H54 (cell line): ENCODE results near the gene LMF1.

ENCODE experiments used
- DNase-seq: peaks from one replicate; pipeline ENCODE4 v3.0.0; 2011; ENCODE audit warnings: low spot score, mixed read lengths; ENCODE audit not compliant: insufficient read length
- FAIRE-seq: peaks from 3 replicates; lab custom pipeline; 2011; peaks lifted over from hg19 to GRCh38; lab: Jason Lieb, UNC
- POLR2A ChIP-seq: IDR thresholded peaks from 2 replicates; pipeline ENCODE4 v1.6.1; 2011; ENCODE audit warnings: low read depth, mild to moderate bottlenecking, low read length

Gene LMF1

DNA sequence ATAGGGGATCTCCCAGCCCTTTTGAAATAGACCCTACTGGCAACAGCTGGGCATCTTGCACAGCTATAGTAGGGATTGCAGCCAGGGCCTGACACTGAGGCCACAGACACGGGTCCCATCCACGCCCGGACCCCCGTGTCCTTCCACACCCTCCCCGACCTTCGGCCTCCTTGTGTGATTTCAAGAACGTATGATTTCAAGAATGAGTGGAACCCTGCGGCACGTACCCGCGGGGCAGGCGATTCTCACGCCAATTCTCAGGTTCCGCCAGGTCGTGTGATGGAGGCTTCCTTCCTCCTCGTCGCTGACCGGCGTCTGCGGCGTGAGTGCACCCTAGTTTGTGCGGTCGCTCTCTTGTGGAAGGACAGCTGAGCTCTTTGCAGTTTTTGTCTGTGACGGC is 114.0 kb downstream of the LMF1 start:
- no peak for FAIRE-seq
- no peak for DNase-seq
- TF ChIP-seq POLR2A = no peak

DNA sequence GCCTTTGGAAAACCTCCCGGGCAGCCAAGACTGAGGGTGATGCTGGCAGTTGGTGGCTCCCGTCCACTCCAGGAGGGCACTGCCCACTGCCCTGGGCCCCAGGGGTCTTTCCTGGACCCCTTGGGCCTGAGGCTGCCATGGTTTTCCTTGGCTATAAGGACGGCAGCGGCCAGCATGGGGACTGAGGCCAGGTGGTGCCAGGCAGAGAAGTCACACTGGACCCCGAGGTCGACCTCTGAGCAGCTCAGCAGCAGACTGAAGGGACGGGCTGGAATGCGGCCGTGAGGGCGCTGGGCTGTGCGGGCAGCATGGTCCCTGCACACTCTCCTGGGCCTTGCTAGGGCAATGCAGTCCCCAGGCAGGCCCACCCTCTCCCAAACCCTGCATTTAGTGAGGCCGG is 114.7 kb downstream of the LMF1 start:
- TF ChIP-seq POLR2A = no peak
- FAIRE-seq (no peak), DNase-seq (no peak)

DNA sequence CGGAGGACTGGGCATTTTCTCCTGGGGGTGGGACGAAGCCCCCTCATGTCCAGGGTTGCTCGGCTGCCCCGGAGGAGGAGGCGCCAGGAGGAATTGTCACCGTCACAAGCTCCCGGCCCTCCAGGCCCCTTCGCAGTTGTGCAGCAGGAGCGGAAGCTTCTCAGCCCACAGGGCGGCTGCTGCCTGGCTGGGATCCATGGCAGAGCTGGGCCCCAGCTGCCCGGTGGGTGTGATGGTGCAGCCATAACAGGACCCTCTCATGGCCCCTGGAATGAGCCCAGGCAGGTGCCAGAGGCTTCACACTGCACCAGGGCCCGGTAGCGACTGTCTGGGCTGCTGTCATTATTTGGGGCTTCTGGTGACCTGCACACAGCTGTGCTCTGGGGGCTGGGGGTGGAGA is 115.3 kb downstream of the LMF1 start:
- DNase-seq (no peak), FAIRE-seq (no peak)
- TF ChIP-seq POLR2A = no peak

DNA sequence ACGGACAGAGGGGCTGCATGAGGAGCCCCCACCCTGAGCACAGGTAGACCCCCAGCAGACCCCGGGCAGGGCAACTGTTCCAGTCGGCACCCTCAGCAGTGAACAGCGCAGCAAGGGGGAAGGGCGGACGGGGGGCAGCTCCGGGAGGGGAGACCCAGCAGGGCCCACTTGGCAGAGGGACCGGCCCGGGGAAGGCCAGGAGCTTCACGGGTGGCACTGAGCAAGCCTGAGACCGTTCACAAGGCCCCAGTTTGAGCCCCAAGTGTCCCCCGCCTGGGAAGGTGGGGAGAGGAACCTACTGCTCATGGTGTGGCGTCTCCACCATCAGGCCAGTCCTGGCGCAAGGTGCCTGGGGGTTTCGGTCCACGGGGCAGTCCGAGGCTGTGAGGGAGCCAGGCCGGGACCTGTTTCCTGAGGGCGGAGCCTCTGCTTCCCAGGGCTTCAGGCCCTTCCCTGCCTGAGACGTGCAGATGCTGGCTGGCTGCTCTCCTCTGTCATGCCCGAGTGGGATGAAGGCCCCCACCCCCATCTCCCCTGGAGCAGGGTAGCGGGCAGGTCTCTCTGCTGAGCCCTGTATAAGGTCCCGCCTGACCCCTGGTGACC is 115.9 kb downstream of the LMF1 start:
- DNase-seq (no peak), FAIRE-seq (no peak)
- TF ChIP-seq POLR2A = no peak

DNA sequence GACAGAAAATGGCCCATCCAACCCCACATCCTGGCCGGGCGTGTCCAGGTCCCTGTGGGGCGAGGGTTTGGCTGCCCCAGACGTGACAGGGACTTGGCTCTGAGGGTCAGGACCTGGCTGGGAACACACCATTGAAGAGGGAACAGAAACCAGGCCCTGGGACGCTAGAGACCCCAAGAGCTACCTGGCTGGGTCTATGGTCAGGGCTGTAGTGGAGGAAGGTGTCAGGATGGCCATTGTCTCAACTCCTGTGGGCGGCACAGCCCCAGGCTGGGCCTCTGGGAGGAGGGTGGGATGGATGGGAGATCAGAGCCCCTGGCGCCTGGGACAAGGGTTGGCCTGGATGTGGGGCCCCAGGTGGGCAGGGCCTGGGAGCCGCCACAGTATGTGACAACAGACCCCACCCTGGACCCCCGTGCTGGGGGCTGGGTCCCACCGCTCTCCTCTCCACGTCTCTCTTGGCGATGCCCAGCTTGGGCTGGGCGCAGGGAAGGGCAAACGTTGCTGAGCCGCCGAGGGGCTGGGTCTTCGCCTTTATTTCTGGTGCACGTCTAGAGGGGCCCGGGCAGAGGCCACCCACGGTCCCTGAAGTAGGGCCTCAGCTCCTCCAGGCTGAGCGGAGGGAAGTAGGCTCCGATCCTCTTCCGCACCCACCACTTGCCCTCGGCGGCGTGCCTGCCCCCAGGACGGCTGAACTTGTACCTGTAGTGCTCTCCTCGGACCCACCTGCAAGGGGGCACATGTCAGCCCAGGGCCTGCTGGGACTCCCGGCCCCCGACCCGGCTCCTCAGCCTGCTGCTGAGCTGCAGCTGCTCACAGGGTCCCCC is 116.6 kb downstream of the LMF1 start:
- FAIRE-seq (no peak), DNase-seq (no peak)
- TF ChIP-seq POLR2A = no peak

DNA sequence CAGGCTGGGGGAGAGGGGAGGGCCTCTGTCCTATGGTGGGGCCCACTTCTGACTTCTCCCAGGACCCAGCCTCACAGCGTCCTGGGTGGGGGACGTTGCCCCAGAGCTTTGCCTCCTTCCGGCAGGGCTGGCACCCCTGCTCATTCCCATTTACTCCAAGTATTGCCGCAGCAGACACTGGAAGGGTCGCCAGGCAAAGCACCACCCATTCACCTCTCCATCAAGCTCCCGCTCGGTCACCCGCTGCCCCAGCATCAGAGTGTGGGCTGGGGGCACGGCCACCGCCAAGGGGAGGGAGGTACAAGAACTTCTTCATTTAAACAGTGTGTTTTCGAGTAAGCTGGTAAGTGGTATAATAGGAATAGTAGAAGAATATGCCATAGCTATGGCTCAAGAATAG is 117.5 kb downstream of the LMF1 start:
- no peak for TF ChIP-seq POLR2A
- no peak for DNase-seq
- FAIRE-seq = no peak

DNA sequence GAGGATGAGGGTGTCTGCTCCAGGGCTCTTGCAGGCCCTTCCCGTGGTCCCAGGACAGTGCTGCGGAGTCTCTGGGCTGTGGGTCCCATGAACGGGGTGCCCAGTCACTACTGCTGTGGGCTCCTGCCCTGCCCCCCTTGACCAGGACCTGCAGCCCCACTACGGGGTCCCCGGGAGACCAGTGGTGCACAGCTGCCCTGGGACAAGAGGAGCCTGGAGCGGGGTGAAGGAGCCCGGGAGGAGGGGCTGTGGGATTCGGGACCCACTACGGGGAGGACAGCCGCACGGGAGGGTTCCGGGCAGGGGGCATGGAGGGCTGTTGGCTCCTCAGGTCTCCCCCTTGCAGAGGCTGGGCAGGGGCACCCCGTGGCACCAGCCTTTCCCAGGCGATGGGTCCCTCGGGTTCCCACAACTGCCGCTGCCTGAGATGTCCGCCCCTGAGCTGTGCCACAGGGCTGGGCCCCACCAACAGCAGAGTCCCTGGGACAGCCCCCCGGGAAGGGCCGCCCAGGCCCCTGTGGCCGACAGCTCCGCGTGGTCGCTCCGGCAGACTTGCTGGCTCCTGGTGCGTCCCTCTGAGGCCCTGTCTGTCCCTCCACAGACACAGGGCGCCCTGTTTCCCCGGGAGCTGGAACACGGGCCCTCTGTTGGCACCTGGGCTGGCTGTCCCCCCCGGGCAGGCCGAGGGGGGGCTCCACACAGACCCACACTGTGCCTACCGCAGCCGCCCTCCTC is 118.2 kb downstream of the LMF1 start:
- no peak for TF ChIP-seq POLR2A
- DNase-seq = no peak
- no peak for FAIRE-seq

DNA sequence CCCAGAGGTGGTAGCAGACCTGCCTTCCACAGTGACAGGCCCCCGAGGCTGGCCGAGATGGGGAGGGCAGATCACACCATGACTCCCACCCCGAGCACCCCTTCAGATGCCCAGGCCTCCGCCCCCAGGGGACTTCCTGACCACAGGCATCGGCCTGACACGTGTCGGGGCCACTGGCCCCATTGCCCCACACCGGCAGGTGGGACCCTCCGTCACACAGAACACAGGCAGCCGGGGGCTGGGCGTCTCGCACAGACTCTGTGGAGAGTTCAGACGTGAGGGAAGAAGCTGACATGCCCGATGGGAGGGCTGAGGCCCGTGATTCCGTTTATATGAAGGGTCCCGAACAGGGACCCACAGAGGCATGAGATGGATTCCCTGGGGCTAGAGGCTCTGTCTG is 118.9 kb downstream of the LMF1 start:
- DNase-seq (no peak), FAIRE-seq (no peak)
- no peak for TF ChIP-seq POLR2A

DNA sequence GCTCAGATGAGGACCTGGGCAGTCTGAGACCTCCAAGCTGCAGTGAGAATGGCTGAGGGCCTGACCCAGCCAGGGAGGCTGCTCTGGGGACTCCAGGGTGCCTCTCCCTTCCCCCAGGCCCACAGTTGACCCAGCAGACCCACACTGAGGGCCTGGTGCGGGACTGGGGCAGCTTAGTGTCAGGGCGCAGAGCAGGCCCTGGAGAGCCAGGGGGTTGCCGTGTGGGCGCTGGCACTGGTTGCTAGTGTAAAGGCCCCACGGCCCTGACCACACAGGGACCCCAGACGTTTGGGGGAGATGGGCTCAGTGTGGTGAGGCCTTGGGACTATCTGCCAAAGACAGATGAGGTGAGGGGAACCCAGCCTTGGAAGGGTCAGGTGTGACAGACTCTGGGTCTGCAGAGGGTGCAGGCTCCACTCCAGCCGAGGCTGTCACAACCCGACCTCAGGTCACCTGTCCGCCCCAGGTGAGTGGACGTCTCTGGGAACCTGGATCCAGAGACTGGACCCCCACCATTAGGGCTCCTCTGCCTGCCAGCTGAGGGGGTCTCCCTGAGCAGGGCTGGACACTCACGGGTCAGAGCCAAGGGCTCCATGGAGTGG is 119.5 kb downstream of the LMF1 start:
- FAIRE-seq = no peak
- no peak for DNase-seq
- TF ChIP-seq POLR2A = no peak

DNA sequence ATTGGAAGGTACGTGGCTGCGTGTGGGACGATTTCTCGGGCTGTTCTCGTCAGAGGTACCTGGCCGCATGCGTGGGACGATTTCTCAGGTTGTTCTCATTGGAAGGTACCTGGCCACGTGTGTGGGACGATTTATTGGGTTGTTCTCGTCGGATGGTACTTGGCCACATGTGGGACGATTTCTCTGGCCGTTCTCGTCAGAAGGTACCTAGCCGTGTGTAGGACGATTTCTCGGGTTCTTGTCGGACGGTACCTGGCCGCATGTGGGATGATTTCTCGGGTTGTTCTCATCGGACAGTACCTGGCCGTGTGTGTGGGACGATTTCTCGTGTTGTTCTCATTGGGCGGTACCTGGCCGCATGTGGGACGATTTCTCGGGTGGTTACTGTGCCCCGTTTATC is 120.1 kb downstream of the LMF1 start:
- no peak for TF ChIP-seq POLR2A
- no peak for FAIRE-seq
- DNase-seq = no peak

DNA sequence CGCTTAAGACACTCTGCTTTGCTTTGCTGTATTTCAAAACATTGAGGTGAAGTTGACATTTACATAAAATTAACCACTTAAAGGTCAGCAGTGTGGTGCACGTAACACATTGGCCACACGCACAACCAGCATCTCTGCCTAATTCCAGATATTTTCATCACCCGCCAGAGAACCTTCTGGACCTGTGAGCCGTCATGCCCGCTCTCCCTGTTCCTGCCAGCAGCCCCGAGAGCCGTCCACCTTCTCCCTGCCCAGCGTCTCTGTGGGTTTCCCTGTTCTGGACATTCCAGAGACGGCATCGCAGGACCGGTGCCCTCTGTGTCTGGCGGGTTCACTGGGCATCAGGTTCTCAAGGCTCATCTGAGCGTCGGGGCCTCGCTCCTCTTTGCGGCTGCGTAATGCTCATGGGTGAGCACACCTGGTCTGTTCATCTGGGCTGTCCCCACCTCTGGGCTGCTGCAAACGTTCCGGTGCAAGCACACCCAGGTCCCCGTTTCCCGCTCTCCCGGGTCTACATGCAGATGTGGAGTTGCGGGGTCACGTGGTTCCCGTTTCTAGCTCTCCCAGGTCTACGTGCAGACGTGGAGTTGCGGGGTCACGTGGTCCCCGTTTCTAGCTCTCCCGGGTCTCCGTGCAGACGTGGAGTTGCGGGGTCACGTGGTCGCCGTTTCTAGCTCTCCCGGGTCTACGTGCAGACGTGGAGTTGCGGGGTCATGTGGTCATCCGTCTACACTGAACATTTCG is 122.1 kb downstream of the LMF1 start:
- FAIRE-seq = no peak
- no peak for TF ChIP-seq POLR2A
- DNase-seq = no peak

DNA sequence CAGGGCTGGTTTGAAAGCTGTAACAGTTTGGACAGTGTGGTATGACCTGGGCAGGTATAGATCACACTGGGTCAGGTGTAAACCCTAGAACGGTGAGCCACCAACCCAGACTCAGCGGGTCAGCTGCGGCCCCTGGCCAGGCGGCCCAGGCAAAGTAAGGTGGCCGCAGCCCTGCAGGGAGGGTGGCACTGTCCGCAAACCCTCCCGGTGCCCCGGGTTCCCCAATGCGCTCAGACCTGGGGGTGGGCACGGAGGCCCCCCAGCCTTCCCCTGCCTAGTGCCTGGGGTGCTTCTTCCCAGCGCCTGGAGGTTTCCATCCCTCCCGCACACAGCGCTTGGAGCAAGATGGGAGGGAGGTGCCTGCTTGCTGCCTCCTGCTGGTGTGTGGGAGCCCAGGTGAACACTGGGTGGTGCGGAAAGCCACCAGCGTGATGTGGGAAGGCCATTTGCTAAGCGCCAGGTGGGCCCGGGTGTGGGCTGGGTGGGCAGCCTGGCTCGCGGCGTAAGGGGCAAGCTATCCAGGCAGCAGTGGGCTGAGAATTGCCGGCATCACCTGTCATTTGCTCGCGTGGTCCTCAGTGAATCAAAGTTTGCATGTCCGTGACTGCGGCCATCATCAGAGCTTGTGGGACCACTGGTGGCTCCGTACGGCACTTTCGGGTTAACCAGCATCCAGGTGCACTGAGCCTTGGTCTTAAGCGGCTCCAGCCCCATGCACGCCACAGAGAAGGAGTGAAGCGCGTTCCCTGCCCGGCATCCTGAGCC is 122.9 kb downstream of the LMF1 start:
- no peak for FAIRE-seq
- no peak for DNase-seq
- TF ChIP-seq POLR2A = no peak

DNA sequence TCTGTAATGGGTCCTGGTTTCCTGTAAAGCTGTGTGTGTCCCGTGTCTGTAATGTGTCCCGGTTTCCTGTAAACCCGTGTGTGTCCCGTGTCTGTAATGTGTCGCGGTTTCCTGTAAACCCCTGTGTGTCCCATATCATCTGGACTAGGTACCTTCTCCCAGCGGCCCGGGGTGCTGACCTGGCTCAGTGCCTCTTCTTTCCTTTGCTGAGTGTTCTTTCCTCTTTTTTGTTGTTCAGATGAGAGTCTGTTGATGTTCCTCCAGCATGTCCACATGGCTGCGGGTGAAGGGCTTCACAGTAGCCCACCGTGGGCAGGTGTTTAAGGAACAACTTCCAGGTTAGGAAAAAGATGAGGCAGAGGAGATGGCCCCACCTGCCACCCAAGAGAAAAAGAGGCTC is 123.6 kb downstream of the LMF1 start:
- no peak for FAIRE-seq
- TF ChIP-seq POLR2A = no peak
- no peak for DNase-seq

DNA sequence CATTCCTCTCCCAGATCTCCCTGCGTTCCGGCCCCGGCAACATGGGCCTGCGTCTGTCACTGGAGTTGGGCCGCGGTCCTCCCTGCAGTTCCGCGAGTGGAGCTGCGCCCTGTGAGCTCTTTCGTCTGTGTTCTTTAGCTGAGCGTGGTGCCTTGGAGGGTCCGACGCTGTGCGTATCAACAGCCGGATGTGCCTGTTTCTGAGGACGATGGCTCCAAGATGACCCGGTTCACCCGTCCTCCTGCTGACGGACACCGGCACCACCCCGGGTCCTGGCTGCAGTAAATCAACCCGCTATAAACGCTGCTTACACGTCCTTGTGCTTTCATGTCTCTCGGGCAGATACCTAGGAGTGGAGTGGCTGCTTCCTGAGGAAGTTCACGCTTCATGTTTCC is 125.4 kb downstream of the LMF1 start:
- TF ChIP-seq POLR2A = no peak
- DNase-seq (no peak), FAIRE-seq (no peak)
